A673 (cell line): Measurements from ENCODE around the gene ROGDI. TPM values are rescaled to one million over a fixed set of nuclear protein-coding genes. Genes with fewer than 3 reads are reported as not detected.

ENCODE experiments used
- BruUV-seq: library from RNA; stranded (reverse); fragments of 400-500 nt; replicated peaks from 2 replicates; lab custom pipeline; 2021; lab: Mats Ljungman, UMichigan
- CTCF ChIA-PET: fragments of 300-600 bp; sonication (Branson Sonifier 250); formaldehyde crosslinking; loops from one replicate; lab custom pipeline; 2022; ENCODE audit warnings: antibody characterized with exemption; lab: Charles Lee
- POLR2A ChIA-PET: fragments of 300-600 bp; sonication (Branson Sonifier 250); formaldehyde crosslinking; loops from one replicate; lab custom pipeline; 2022; ENCODE audit warnings: antibody characterized with exemption; ENCODE audit not compliant: low non-redundant PET; lab: Charles Lee
- DNase-seq: peaks from one replicate; pipeline ENCODE4 v3.0.0-alpha.2; 2015; ENCODE audit warnings: low spot score
- H3K27ac ChIP-seq: fragments of 200-600 bp; sonication (generic); 2 replicates; pipeline ENCODE4 v1.5.1; 2016; ENCODE audit warnings: mixed run types, low read depth, mild to moderate bottlenecking, mixed read lengths, antibody characterized with exemption, low read length; ENCODE audit not compliant: poor library complexity, severe bottlenecking
- H3K27me3 ChIP-seq: fragments of 200-600 bp; sonication (generic); replicated peaks from 2 replicates; pipeline ENCODE4 v1.6.1; 2017; ENCODE audit warnings: mixed run types, low read depth, mild to moderate bottlenecking, mixed read lengths, antibody characterized with exemption, low read length; ENCODE audit not compliant: insufficient read depth, poor library complexity
- H3K36me3 ChIP-seq: fragments of 200-600 bp; sonication (generic); 2 replicates; pipeline ENCODE4 v1.6.1; 2016; ENCODE audit warnings: mixed run types, mild to moderate bottlenecking, mixed read lengths, antibody characterized with exemption, low read length; ENCODE audit not compliant: insufficient read depth, poor library complexity, severe bottlenecking
- H3K4me1 ChIP-seq: fragments of 200-600 bp; sonication (generic); 2 replicates; pipeline ENCODE4 v1.6.1; 2017; ENCODE audit warnings: mixed run types, mild to moderate bottlenecking, mixed read lengths, antibody characterized with exemption, low read length; ENCODE audit not compliant: insufficient read depth, poor library complexity, severe bottlenecking
- H3K4me3 ChIP-seq: fragments of 200-600 bp; sonication (generic); 2 replicates; pipeline ENCODE4 v1.5.1; 2016; ENCODE audit warnings: low read depth, mixed run types, mild to moderate bottlenecking, mixed read lengths, low read length; ENCODE audit not compliant: poor library complexity, severe bottlenecking
- H3K9me3 ChIP-seq: fragments of 200-600 bp; sonication (generic); 2 replicates; pipeline ENCODE4 v1.6.1; 2016; ENCODE audit warnings: mixed run types, low read depth, mild to moderate bottlenecking, mixed read lengths, antibody characterized with exemption, low read length; ENCODE audit not compliant: poor library complexity, severe bottlenecking
- CTCF ChIP-seq: fragments of 300-800, 200-600 bp; sonication (generic); conservative IDR thresholded peaks from 2 replicates; pipeline ENCODE4 v1.5.1; 2017; ENCODE audit warnings: low read depth, mild to moderate bottlenecking, antibody characterized with exemption, low read length, moderate library complexity, mixed read lengths
- EZH2 ChIP-seq: fragments of 200-600 bp; sonication (generic); IDR thresholded peaks from 2 replicates; pipeline ENCODE4 v1.6.1; 2017; ENCODE audit warnings: borderline replicate concordance, low read depth, mild to moderate bottlenecking, mixed read lengths, antibody characterized with exemption, low read length; ENCODE audit not compliant: poor library complexity, severe bottlenecking
- intact Hi-C: fragments of 100-400 bp; cut with micrococcal nuclease; formaldehyde crosslinking; loops from one replicate; pipeline ENCODE4 v1.10.0; 2022; ENCODE audit not compliant: unreplicated experiment
- total RNA-seq: library from RNA; stranded (reverse); gene quantifications from 2 replicates; pipeline ENCODE4 v1.2.3, GENCODE V29; 2021

ROGDI gene
- total RNA-seq, 1 experiment from 2014 or later: 2.9 TPM

- TF ChIP-seq CTCF: no peak
- no peak for TF ChIP-seq EZH2
- H3K9me3 ChIP-seq: no peaks in the 10 kb centered on the region
- no peaks in the 10 kb centered on the region for H3K4me1 ChIP-seq
- H3K27me3 ChIP-seq: no peaks in the 10 kb centered on the region
- peaks cover 41% of the 10 kb centered on the region for H3K36me3 ChIP-seq
- no peak for DNase-seq
- BruUV-seq: no TSS peak
- POLR2A ChIA-PET: interaction anchor here (0.5 kb wide), 1 partner anchor 109 kb away, joined by 6 read pairs; no protein-coding TSS in a partner anchor
- H3K27ac ChIP-seq: no peak overlapping the region
- intact Hi-C loops: no loop called here
- CTCF ChIA-PET: no interaction called here
- H3K4me3 ChIP-seq: no peak overlapping the region
Observed at GRCh38 chr16:4750896-4751295, 51.5 kb downstream of the ROGDI start.

GRCh38 chr16:4749700-4750257 lies 52.7 kb downstream of the ROGDI start:
- DNase-seq: no peak
- no TSS peak for BruUV-seq
- POLR2A ChIA-PET: no interaction called here
- Histone ChIP-seq H3K9me3 (no peaks in the 10 kb centered on the region), H3K27ac (no peak overlapping the region), H3K36me3 (peaks cover 29% of the 10 kb centered on the region), H3K4me1 (no peaks in the 10 kb centered on the region), H3K4me3 (no peak overlapping the region), H3K27me3 (no peaks in the 10 kb centered on the region)
- no peak for TF ChIP-seq EZH2
- no peak for TF ChIP-seq CTCF
- intact Hi-C loops: no loop called here
- CTCF ChIA-PET: interaction anchor here (0.7 kb wide), 1 partner anchor 15 kb away, joined by 4 read pairs; no protein-coding TSS in a partner anchor

- ChIA-PET POLR2A (no interaction called here), CTCF (no interaction called here)
- Histone ChIP-seq H3K27me3 (no peaks in the 10 kb centered on the region), H3K4me3 (no peak overlapping the region), H3K4me1 (no peaks in the 10 kb centered on the region), H3K27ac (no peak overlapping the region), H3K36me3 (peaks cover 27% of the 10 kb centered on the region), H3K9me3 (no peaks in the 10 kb centered on the region)
- intact Hi-C loops: no loop called here
- BruUV-seq: no TSS peak
- no peak for TF ChIP-seq CTCF
- TF ChIP-seq EZH2: no peak
- no peak for DNase-seq
Observed at GRCh38 chr16:4748682-4749411, 53.6 kb downstream of the ROGDI start.
